HepG2 (cell line): ENCODE measurements around the gene EDC3. TPM values are rescaled to one million over a fixed set of nuclear protein-coding genes. Genes with fewer than 3 reads are reported as not detected.
A peak's percentile ranks its signal among the peaks of the same experiment; 100 is the strongest.

Experiments
- HHEX ChIP-seq: IDR thresholded peaks from 2 replicates; pipeline ENCODE4 v1.6.1; 2016; ENCODE audit warnings: control low read depth
- JUND ChIP-seq: sonication (generic); formaldehyde crosslinking; IDR thresholded peaks from 2 replicates; pipeline ENCODE4 v1.8.0; 2022; ENCODE audit warnings: mild to moderate bottlenecking, missing genetic modification reagents
- KDM5B ChIP-seq: sonication (generic); formaldehyde crosslinking; IDR thresholded peaks from 2 replicates; pipeline ENCODE4 v1.4.0; 2020; ENCODE audit warnings: missing genetic modification reagents, mild to moderate bottlenecking, borderline replicate concordance
- MAF1 ChIP-seq: sonication (generic); formaldehyde crosslinking; IDR thresholded peaks from 2 replicates; pipeline ENCODE4 v1.5.0; 2020; ENCODE audit warnings: missing genetic modification reagents, borderline replicate concordance
- NFIC ChIP-seq: IDR thresholded peaks from 2 replicates; pipeline ENCODE4 v1.6.1; 2012; ENCODE audit warnings: mild to moderate bottlenecking, low read length, inconsistent platforms
- NFYC ChIP-seq: IDR thresholded peaks from 2 replicates; pipeline ENCODE4 v1.6.1; 2016; ENCODE audit warnings: missing genetic modification reagents, missing compliant biosample characterization
- RBFOX2 ChIP-seq: fragments of 200-400 bp; formaldehyde crosslinking; IDR thresholded peaks from 2 replicates; pipeline ENCODE4 v1.6.1; 2017; ENCODE audit warnings: low read depth, mild to moderate bottlenecking, low read length
- ZBTB7A ChIP-seq: sonication (generic); formaldehyde crosslinking; IDR thresholded peaks from 2 replicates; pipeline ENCODE4 v1.8.0; 2022; ENCODE audit warnings: mild to moderate bottlenecking, missing genetic modification reagents
- ZC3H13 ChIP-seq: sonication (generic); formaldehyde crosslinking; IDR thresholded peaks from 2 replicates; pipeline ENCODE4 v1.8.1; 2023; ENCODE audit warnings: mild to moderate bottlenecking, missing genetic modification reagents, moderate library complexity
- ZNF337 ChIP-seq: sonication (generic); formaldehyde crosslinking; IDR thresholded peaks from 2 replicates; pipeline ENCODE4 v1.5.1; 2020; ENCODE audit warnings: missing genetic modification reagents, low read depth, mild to moderate bottlenecking, borderline replicate concordance
- ZNF446 ChIP-seq: sonication (generic); formaldehyde crosslinking; IDR thresholded peaks from 2 replicates; pipeline ENCODE4 v1.5.0; 2020; ENCODE audit warnings: mild to moderate bottlenecking, missing genetic modification reagents
- ZNF558 ChIP-seq: sonication (generic); formaldehyde crosslinking; IDR thresholded peaks from 2 replicates; pipeline ENCODE4 v1.9.0; 2022; ENCODE audit warnings: mild to moderate bottlenecking, missing genetic modification reagents, borderline replicate concordance
- ZNF616 ChIP-seq: sonication (generic); formaldehyde crosslinking; IDR thresholded peaks from 2 replicates; pipeline ENCODE4 v1.5.0; 2020; ENCODE audit warnings: low read depth, mild to moderate bottlenecking, missing genetic modification reagents
- ZNF891 ChIP-seq: sonication (generic); formaldehyde crosslinking; IDR thresholded peaks from 2 replicates; pipeline ENCODE4 v1.5.0; 2020; ENCODE audit warnings: mild to moderate bottlenecking, missing genetic modification reagents
- polyA plus RNA-seq, 8 experiments: library from polyadenylated mRNA; depleted of rRNA in 3 of 8; stranded (reverse) in 7 of 8; unstranded in 1 of 8; fragments of >200 nt; fragmentation: Illumina TruSeq in 4 of 8; extraction: Trizol in 4 of 8; gene quantifications; 2 replicates each; pipeline versions ENCODE4 v1.2.1 to v1.2.3, GENCODE V29; 2011 to 2016; ENCODE audit warnings: low read depth in 4 of 8, missing spikeins in 1 of 8, mixed read lengths in 1 of 8; ENCODE audit not compliant: insufficient read depth in 1 of 8
- total RNA-seq, 5 experiments: library from RNA; depleted of rRNA; stranded (reverse); fragments of >200 nt; fragmentation: Illumina TruSeq; extraction: Trizol; gene quantifications; 2 replicates each; pipeline ENCODE4 v1.2.3, GENCODE V29; 2016; ENCODE audit warnings: low read depth in 1 of 5
- TF ChIP-seq, protein P1 (sequence below): sonication (generic); formaldehyde crosslinking; IDR thresholded peaks from 2 replicates; pipeline ENCODE4 v1.5.0; 2020; ENCODE audit warnings: missing genetic modification reagents
- TF ChIP-seq, protein P2 (sequence below): sonication (generic); formaldehyde crosslinking; IDR thresholded peaks from 2 replicates; pipeline ENCODE4 v1.4.0; 2020; ENCODE audit warnings: missing genetic modification reagents
- TF ChIP-seq, protein P3 (sequence below): IDR thresholded peaks from 2 replicates; pipeline ENCODE4 v1.6.1; 2012; ENCODE audit warnings: low read depth, low read length, improper control_type of control experiment
- TF ChIP-seq, protein P4 (sequence below): sonication (generic); formaldehyde crosslinking; IDR thresholded peaks from 2 replicates; pipeline ENCODE4 v1.4.0; 2020; ENCODE audit warnings: mild to moderate bottlenecking, low read depth, missing genetic modification reagents
- TF ChIP-seq, protein P5 (sequence below): sonication (generic); formaldehyde crosslinking; IDR thresholded peaks from 2 replicates; pipeline ENCODE4 v1.5.1; 2020; ENCODE audit warnings: missing genetic modification reagents, mild to moderate bottlenecking, borderline replicate concordance
- TF ChIP-seq, protein P6 (sequence below): IDR thresholded peaks from 2 replicates; pipeline ENCODE4 v1.6.1; 2016; ENCODE audit warnings: control low read depth

Gene EDC3
- total and polyA plus RNA-seq, 2 of the 13 experiments (the other 11 are each of a cell fraction or from before 2014, with no cell fraction given), result 17.4 to 32.0 TPM

DNA sequence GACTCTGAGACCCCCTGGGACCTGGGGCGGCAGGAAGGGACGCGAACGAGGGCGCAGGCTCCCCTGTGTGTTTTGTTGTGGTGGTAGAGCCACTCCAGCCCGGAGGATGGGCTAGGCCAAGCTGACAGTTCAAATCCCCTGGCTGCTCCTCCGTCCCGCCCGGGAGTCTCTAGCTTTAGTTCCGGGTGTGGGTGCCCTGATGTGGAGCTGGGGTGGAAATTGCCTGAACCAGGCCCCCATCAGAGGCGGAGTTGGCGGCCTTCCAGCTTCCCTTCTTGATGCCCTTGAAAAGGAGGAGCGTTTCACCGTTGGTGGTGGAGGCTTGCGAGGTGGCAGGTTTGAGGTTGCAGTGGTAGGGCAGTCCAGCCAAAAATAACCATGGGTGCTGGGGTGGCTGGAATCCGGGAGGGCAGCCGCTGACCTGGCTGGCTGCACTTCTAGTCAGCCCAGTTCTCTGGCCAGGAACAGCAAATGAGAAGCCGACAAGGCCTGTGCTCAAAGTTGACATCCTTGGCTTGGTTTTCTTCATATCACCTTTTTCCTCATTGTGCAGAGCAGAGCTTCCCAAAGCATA is 79.4 kb downstream of the EDC3 start (continued):
- no peak for TF ChIP-seq ZNF337 (CRISPR knock-in tag)
- TF ChIP-seq NFYC (CRISPR knock-in tag), result no peak
- TF ChIP-seq, protein P1, sequence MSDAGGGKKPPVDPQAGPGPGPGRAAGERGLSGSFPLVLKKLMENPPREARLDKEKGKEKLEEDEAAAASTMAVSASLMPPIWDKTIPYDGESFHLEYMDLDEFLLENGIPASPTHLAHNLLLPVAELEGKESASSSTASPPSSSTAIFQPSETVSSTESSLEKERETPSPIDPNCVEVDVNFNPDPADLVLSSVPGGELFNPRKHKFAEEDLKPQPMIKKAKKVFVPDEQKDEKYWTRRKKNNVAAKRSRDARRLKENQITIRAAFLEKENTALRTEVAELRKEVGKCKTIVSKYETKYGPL (CRISPR knock-in tag), result no peak
- TF ChIP-seq HHEX (CRISPR knock-in tag), result no peak
- TF ChIP-seq, protein P2, sequence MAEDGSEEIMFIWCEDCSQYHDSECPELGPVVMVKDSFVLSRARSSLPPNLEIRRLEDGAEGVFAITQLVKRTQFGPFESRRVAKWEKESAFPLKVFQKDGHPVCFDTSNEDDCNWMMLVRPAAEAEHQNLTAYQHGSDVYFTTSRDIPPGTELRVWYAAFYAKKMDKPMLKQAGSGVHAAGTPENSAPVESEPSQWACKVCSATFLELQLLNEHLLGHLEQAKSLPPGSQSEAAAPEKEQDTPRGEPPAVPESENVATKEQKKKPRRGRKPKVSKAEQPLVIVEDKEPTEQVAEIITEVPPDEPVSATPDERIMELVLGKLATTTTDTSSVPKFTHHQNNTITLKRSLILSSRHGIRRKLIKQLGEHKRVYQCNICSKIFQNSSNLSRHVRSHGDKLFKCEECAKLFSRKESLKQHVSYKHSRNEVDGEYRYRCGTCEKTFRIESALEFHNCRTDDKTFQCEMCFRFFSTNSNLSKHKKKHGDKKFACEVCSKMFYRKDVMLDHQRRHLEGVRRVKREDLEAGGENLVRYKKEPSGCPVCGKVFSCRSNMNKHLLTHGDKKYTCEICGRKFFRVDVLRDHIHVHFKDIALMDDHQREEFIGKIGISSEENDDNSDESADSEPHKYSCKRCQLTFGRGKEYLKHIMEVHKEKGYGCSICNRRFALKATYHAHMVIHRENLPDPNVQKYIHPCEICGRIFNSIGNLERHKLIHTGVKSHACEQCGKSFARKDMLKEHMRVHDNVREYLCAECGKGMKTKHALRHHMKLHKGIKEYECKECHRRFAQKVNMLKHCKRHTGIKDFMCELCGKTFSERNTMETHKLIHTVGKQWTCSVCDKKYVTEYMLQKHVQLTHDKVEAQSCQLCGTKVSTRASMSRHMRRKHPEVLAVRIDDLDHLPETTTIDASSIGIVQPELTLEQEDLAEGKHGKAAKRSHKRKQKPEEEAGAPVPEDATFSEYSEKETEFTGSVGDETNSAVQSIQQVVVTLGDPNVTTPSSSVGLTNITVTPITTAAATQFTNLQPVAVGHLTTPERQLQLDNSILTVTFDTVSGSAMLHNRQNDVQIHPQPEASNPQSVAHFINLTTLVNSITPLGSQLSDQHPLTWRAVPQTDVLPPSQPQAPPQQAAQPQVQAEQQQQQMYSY, result no peak
- no peak for TF ChIP-seq ZBTB7A (CRISPR knock-in tag)
- TF ChIP-seq JUND, result no peak
- TF ChIP-seq, protein P3, sequence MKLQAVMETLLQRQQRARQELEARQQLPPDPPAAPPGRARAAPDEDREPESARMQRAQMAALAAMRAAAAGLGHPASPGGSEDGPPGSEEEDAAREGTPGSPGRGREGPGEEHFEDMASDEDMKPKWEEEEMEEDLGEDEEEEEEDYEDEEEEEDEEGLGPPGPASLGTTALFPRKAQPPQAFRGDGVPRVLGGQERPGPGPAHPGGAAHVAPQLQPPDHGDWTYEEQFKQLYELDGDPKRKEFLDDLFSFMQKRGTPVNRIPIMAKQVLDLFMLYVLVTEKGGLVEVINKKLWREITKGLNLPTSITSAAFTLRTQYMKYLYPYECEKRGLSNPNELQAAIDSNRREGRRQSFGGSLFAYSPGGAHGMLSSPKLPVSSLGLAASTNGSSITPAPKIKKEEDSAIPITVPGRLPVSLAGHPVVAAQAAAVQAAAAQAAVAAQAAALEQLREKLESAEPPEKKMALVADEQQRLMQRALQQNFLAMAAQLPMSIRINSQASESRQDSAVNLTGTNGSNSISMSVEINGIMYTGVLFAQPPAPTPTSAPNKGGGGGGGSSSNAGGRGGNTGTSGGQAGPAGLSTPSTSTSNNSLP, result no peak
- no peak for TF ChIP-seq ZNF616 (CRISPR knock-in tag)
- TF ChIP-seq MAF1, result no peak
- TF ChIP-seq NFIC, result no peak
- TF ChIP-seq KDM5B, result no peak
- TF ChIP-seq, protein P4, sequence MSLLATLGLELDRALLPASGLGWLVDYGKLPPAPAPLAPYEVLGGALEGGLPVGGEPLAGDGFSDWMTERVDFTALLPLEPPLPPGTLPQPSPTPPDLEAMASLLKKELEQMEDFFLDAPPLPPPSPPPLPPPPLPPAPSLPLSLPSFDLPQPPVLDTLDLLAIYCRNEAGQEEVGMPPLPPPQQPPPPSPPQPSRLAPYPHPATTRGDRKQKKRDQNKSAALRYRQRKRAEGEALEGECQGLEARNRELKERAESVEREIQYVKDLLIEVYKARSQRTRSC (CRISPR knock-in tag), result no peak
- TF ChIP-seq, protein P5, sequence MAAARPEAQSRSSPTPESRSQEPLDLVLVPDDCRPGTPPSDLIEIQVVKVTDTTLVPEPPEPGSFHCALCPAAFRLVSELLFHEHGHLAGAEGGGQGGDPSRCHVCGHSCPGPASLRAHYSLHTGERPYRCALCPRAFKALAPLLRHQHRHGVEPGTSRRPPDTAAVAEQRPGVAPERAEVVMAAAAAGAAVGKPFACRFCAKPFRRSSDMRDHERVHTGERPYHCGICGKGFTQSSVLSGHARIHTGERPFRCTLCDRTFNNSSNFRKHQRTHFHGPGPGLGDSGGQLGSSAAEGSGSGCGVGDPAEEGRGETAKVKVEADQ (CRISPR knock-in tag), result no peak; the same call in 1 of the 2 replicates
- TF ChIP-seq, protein P6, sequence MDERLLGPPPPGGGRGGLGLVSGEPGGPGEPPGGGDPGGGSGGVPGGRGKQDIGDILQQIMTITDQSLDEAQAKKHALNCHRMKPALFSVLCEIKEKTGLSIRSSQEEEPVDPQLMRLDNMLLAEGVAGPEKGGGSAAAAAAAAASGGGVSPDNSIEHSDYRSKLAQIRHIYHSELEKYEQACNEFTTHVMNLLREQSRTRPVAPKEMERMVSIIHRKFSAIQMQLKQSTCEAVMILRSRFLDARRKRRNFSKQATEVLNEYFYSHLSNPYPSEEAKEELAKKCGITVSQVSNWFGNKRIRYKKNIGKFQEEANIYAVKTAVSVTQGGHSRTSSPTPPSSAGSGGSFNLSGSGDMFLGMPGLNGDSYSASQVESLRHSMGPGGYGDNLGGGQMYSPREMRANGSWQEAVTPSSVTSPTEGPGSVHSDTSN, result no peak
- TF ChIP-seq RBFOX2, result no peak
- TF ChIP-seq ZNF891 (CRISPR knock-in tag), result 0 out of 2 replicates have a peak, but pooled peaks have one; percentile 19
- TF ChIP-seq ZNF558 (CRISPR knock-in tag), result no peak
- no peak for TF ChIP-seq ZNF446 (CRISPR knock-in tag)
- no peak for TF ChIP-seq ZC3H13 (CRISPR knock-in tag)
